Measurements from ENCODE around the gene ZNF254. TPM values are rescaled to one million over a fixed set of nuclear protein-coding genes. Genes with fewer than 3 reads are reported as not detected.

The ZNF254 gene
- total RNA-seq, 4 donors from 2014 or later: 2.8 to 5.6 (median 4.1) TPM

GRCh38 chr19:24060687-24061356, 26.2 kb upstream of the ZNF254 start:
- TF ChIP-seq, protein P1, sequence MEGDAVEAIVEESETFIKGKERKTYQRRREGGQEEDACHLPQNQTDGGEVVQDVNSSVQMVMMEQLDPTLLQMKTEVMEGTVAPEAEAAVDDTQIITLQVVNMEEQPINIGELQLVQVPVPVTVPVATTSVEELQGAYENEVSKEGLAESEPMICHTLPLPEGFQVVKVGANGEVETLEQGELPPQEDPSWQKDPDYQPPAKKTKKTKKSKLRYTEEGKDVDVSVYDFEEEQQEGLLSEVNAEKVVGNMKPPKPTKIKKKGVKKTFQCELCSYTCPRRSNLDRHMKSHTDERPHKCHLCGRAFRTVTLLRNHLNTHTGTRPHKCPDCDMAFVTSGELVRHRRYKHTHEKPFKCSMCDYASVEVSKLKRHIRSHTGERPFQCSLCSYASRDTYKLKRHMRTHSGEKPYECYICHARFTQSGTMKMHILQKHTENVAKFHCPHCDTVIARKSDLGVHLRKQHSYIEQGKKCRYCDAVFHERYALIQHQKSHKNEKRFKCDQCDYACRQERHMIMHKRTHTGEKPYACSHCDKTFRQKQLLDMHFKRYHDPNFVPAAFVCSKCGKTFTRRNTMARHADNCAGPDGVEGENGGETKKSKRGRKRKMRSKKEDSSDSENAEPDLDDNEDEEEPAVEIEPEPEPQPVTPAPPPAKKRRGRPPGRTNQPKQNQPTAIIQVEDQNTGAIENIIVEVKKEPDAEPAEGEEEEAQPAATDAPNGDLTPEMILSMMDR (IDR thresholded peaks at IDR 0.05 in 4 of 5, conservative IDR thresholded peaks at IDR 0.05 in 1 of 5): no peak
- TF ChIP-seq POLR2A (IDR thresholded peaks at IDR 0.05): no peak
- intact Hi-C loops (cut with DNase I; ENCODE audit: low total_unique reads) (no loop called here), in situ Hi-C loops (cut with MboI; ENCODE audit: low sequenced_read_pairs in 4 of 4) (no loop called here)
- DNase-seq: peak in 1 of 2 donors; percentile 29
- H3K4me1 ChIP-seq: no peaks in the 10 kb centered on the region
- H3K27me3 ChIP-seq: no peaks in the 10 kb centered on the region
- H3K36me3 ChIP-seq: peaks cover 0 to 4% of the 10 kb centered on the region in 2 donors
- H3K9me3 ChIP-seq: no peaks in the 10 kb centered on the region
- no peak overlapping the region for H3K4me3 ChIP-seq
- H3K27ac ChIP-seq: peak overlapping the region in 2 of 4 donors; percentile 24 to 27
- ATAC-seq: peak; percentile 26 to 64

GRCh38 chr19:24062190-24062589, 24.8 kb upstream of the ZNF254 start:
- Histone ChIP-seq H3K36me3 (peaks cover 0 to 4% of the 10 kb centered on the region in 2 donors), H3K4me3 (no peak overlapping the region), H3K27me3 (no peaks in the 10 kb centered on the region), H3K9me3 (no peaks in the 10 kb centered on the region), H3K4me1 (no peaks in the 10 kb centered on the region), H3K27ac (no peak overlapping the region)
- in situ Hi-C loops (cut with MboI; ENCODE audit: low sequenced_read_pairs in 4 of 4): no loop called here
- intact Hi-C loops (cut with DNase I; ENCODE audit: low total_unique reads): no loop called here
- TF ChIP-seq, protein P1 (IDR thresholded peaks at IDR 0.05 in 4 of 5, conservative IDR thresholded peaks at IDR 0.05 in 1 of 5): no peak
- ATAC-seq (no peak), DNase-seq (no peak)

- in situ Hi-C loops (cut with MboI; ENCODE audit: low sequenced_read_pairs in 4 of 4): no loop called here
- no peaks in the 10 kb centered on the region for H3K27me3 ChIP-seq
- H3K36me3 ChIP-seq: peaks cover 0 to 4% of the 10 kb centered on the region in 2 donors
- H3K4me1 ChIP-seq: no peaks in the 10 kb centered on the region
- DNase-seq: no peak
- no peak overlapping the region for H3K4me3 ChIP-seq
- no peaks in the 10 kb centered on the region for H3K9me3 ChIP-seq
- intact Hi-C loops (cut with DNase I; ENCODE audit: low total_unique reads): no loop called here
- ATAC-seq: no peak
- no peak for TF ChIP-seq POLR2A (IDR thresholded peaks at IDR 0.05)
- TF ChIP-seq, protein P1 (IDR thresholded peaks at IDR 0.05 in 4 of 5, conservative IDR thresholded peaks at IDR 0.05 in 1 of 5): no peak
- H3K27ac ChIP-seq: no peak overlapping the region
Measured at GRCh38 chr19:24063295-24063694, 23.7 kb upstream of the ZNF254 start.

DNA sequence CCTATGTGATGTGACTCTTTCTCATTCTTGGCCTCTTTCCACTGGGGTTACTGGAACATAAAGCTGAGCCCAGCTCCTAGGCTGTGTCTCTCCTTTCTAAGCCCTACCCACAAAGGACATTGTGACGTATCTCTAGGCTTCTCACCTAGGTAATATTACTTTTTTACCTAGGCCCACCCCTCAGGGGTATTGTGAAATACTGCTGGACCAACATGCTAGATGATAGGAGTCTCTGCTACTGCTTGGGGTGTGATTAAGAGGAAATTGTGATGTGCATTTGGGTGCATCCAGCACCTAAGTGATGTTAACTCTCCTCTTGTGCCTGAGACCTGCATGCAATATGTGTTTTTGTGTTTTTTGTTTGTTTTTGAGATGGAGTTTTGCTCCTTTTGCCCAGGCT, 22.8 kb upstream of the ZNF254 start:
- Histone ChIP-seq H3K27ac (no peak overlapping the region), H3K36me3 (no peaks in the 10 kb centered on the region), H3K4me1 (no peaks in the 10 kb centered on the region), H3K4me3 (no peak overlapping the region), H3K27me3 (no peaks in the 10 kb centered on the region), H3K9me3 (no peaks in the 10 kb centered on the region)
- in situ Hi-C loops (cut with MboI; ENCODE audit: low sequenced_read_pairs in 4 of 4): no loop called here
- DNase-seq (no peak), ATAC-seq (no peak)
- intact Hi-C loops (cut with DNase I; ENCODE audit: low total_unique reads): no loop called here
- TF ChIP-seq, protein P1 (IDR thresholded peaks at IDR 0.05 in 4 of 5, conservative IDR thresholded peaks at IDR 0.05 in 1 of 5): no peak
- no peak for TF ChIP-seq POLR2A (IDR thresholded peaks at IDR 0.05)

DNA sequence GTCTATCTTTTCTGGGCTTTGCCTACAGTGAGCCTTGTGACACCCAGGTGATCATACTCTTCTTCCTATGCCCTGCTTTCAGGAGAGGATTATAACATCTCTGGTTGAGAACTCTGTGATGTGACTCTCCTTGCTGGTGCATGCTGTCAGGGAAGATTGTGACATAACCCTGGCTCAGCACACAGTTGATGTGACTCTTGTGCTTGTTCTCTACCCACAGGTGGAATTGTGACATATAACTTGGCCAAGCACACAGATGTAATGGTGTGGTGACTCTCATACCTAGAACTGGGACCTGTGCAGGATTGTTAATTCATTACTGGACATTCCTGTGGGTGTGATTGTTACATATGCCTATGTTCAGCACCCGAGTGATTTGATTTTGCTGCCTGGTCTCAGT, 21.7 kb upstream of the ZNF254 start:
- intact Hi-C loops (cut with DNase I; ENCODE audit: low total_unique reads): no loop called here
- H3K9me3 ChIP-seq: no peaks in the 10 kb centered on the region
- ATAC-seq (peak in 1 of 2 donors; percentile 56), DNase-seq (peak in 1 of 2 donors; percentile 21)
- H3K27ac ChIP-seq: no peak overlapping the region
- TF ChIP-seq, protein P1 (IDR thresholded peaks at IDR 0.05 in 4 of 5, conservative IDR thresholded peaks at IDR 0.05 in 1 of 5): no peak
- TF ChIP-seq POLR2A (IDR thresholded peaks at IDR 0.05): no peak
- H3K4me1 ChIP-seq: no peaks in the 10 kb centered on the region
- H3K4me3 ChIP-seq: no peak overlapping the region
- H3K27me3 ChIP-seq: no peaks in the 10 kb centered on the region
- H3K36me3 ChIP-seq: no peaks in the 10 kb centered on the region
- in situ Hi-C loops (cut with MboI; ENCODE audit: low sequenced_read_pairs in 4 of 4): no loop called here
